ENCODE data around the gene EPB41.

DNA sequence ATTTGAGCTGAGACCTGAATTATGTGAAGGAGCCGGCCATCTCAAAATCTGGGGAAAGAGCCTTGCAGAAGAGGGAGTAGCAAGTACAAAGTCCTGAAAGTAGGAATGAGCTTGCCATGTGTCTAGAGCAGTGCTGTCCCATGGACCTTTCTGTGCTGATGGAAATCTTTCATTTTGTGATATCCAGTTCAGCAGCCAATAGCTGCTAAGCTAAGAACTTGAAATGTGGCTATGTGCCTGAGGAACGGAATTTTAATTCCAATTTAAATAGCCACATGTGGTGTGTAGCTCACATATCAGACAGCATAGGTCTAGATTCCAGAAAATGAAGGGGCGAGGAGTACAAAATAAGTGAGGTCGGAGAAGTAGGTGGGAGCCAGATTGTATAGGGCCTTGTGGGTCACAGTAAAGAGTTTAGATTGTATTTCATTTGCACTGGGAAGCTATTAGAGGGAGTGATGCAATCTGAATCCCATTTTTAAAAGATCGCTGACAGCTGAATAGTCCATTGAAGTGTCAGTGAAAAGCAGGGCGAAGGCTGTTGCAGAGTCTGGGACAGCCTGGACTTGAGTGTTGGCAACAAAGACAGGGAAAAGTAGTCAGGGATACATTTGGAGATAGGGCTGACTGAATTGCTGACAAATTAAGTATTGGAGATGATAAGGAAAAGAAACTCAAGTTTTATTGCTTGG lies 129.1 kb downstream of the EPB41 start:
- TF ChIP-seq, protein P1, sequence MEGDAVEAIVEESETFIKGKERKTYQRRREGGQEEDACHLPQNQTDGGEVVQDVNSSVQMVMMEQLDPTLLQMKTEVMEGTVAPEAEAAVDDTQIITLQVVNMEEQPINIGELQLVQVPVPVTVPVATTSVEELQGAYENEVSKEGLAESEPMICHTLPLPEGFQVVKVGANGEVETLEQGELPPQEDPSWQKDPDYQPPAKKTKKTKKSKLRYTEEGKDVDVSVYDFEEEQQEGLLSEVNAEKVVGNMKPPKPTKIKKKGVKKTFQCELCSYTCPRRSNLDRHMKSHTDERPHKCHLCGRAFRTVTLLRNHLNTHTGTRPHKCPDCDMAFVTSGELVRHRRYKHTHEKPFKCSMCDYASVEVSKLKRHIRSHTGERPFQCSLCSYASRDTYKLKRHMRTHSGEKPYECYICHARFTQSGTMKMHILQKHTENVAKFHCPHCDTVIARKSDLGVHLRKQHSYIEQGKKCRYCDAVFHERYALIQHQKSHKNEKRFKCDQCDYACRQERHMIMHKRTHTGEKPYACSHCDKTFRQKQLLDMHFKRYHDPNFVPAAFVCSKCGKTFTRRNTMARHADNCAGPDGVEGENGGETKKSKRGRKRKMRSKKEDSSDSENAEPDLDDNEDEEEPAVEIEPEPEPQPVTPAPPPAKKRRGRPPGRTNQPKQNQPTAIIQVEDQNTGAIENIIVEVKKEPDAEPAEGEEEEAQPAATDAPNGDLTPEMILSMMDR (conservative IDR thresholded peaks at IDR 0.05 in 1 of 2, IDR thresholded peaks at IDR 0.05 in 1 of 2; ENCODE audit: extremely low read depth in 1 of 2, insufficient read depth in 1 of 2, low read depth in 1 of 2, low read length in 2 of 2): no peak
- no peak for TF ChIP-seq EZH2 (IDR thresholded peaks at IDR 0.05; ENCODE audit: borderline replicate concordance, low read length)

All from mammary epithelial cell (primary cell).